K562 (cell line): ENCODE measurements around the gene APPL2. TPM values are rescaled to one million over a fixed set of nuclear protein-coding genes. Genes with fewer than 3 reads are reported as not detected.
"Not testable (repeated sequence)": the region's sequence is repeated elsewhere in the genome, so short reads cannot be mapped to it uniquely, and the experiment has no call there.

ENCODE experiments used
- ATAC-seq: fragments of 200-7000 bp; cut with Tn5 transposase; 3 replicates; pipeline ENCODE4 v1.9.1; 2020; ENCODE audit warnings: moderate library complexity
- BruUV-seq: library from RNA; stranded (reverse); fragments of 400-500 nt; replicated peaks from 2 replicates; lab custom pipeline; 2021; lab: Mats Ljungman, UMichigan
- CTCF ChIA-PET: fragments of 300-600 bp; formaldehyde crosslinking; extraction: SDS; loops from one replicate; lab custom pipeline; 2021; ENCODE audit warnings: low intra/inter-chr PET ratio; lab: Yijun Ruan, JAX
- POLR2A ChIA-PET: fragments of 300-600, 350-650 bp; sonication (Branson Sonifier 250); formaldehyde crosslinking; extraction: SDS; loops from one replicate; lab custom pipeline; 2021; ENCODE audit warnings: antibody characterized with exemption, inconsistent platforms; lab: Yijun Ruan, JAX
- DNase-seq, 4 experiments: peaks; one replicate each; pipeline versions ENCODE4 v3.0.0 to v3.0.0-alpha.2; 2011 to 2018; ENCODE audit warnings: low spot score in 3 of 4, mixed read lengths in 3 of 4; ENCODE audit errors: extremely low read depth in 1 of 4
- FAIRE-seq: peaks from 2 replicates; lab custom pipeline; 2011; peaks lifted over from hg19 to GRCh38; lab: Jason Lieb, UNC
- H2AFZ ChIP-seq: 2 replicates; pipeline ENCODE4 v1.6.0; 2011; ENCODE audit warnings: low read depth, low read length, control low read depth, inconsistent platforms
- H3K27ac ChIP-seq: fragments of 200-600 bp; 3 replicates; pipeline ENCODE4 v1.8.0; 2011; ENCODE audit warnings: low read depth, mild to moderate bottlenecking, control low read depth, inconsistent platforms, low read length, moderate library complexity, mixed read lengths; ENCODE audit errors: extremely low read depth
- H3K27me3 ChIP-seq, 2 experiments: fragments of 300-600 bp in 1 of 2; 2 replicates in 1 of 2; 3 replicates in 1 of 2; pipeline versions ENCODE4 v1.6.0 to v1.8.0; 2011; ENCODE audit warnings: inconsistent platforms in 2 of 2, low read length in 2 of 2, mild to moderate bottlenecking in 1 of 2, mixed read lengths in 1 of 2, moderate library complexity in 1 of 2; ENCODE audit not compliant: control insufficient read depth in 2 of 2, insufficient read depth in 2 of 2
- H3K36me3 ChIP-seq: fragments of 300-600 bp; 3 replicates; pipeline ENCODE4 v1.8.0; 2011; ENCODE audit warnings: mild to moderate bottlenecking, low read length, inconsistent platforms; ENCODE audit not compliant: control insufficient read depth, insufficient read depth
- H3K4me1 ChIP-seq, 2 experiments: fragments of 200-600 bp in 1 of 2; replicated peaks in 1 of 2; 2 replicates in 1 of 2; 3 replicates in 1 of 2; pipeline versions ENCODE4 v1.5.1 to v1.8.0; 2011; ENCODE audit warnings: inconsistent platforms in 2 of 2, low read length in 2 of 2, mild to moderate bottlenecking in 1 of 2, mixed read lengths in 1 of 2, moderate library complexity in 1 of 2; ENCODE audit not compliant: control insufficient read depth in 2 of 2, insufficient read depth in 2 of 2
- H3K4me2 ChIP-seq: 2 replicates; pipeline ENCODE4 v1.6.1; 2011; ENCODE audit warnings: low read length, control low read depth, inconsistent platforms, mixed read lengths; ENCODE audit not compliant: insufficient read depth
- H3K4me3 ChIP-seq: fragments of 200-600 bp; sonication (generic), shearing (Covaris generic); 2 replicates; pipeline ENCODE4 v1.5.1; 2016; ENCODE audit warnings: control low read depth, inconsistent platforms
- H3K79me2 ChIP-seq: fragments of 200-600 bp; 3 replicates; pipeline ENCODE4 v1.8.0; 2011; ENCODE audit warnings: low read length, inconsistent platforms; ENCODE audit not compliant: control insufficient read depth, insufficient read depth
- H3K9ac ChIP-seq, 2 experiments: 2 replicates each; pipeline versions ENCODE4 v1.6.0 to v1.6.1; 2011; ENCODE audit warnings: low read depth in 2 of 2, low read length in 2 of 2, control low read depth in 1 of 2, inconsistent platforms in 1 of 2, mild to moderate bottlenecking in 1 of 2, mixed read lengths in 1 of 2; ENCODE audit not compliant: insufficient read depth in 1 of 2
- H3K9me1 ChIP-seq: one replicate; pipeline ENCODE4 v1.6.0; 2011; ENCODE audit warnings: inconsistent platforms, mild to moderate bottlenecking, low read length, moderate library complexity; ENCODE audit not compliant: control insufficient read depth, insufficient read depth
- H3K9me3 ChIP-seq: replicated peaks from 2 replicates; pipeline ENCODE4 v1.5.1; 2011; ENCODE audit warnings: low read depth, low read length, inconsistent platforms; ENCODE audit not compliant: control insufficient read depth, insufficient read depth
- H4K20me1 ChIP-seq: replicated peaks from 2 replicates; pipeline ENCODE4 v1.6.1; 2011; ENCODE audit warnings: low read length, inconsistent platforms, mixed read lengths; ENCODE audit not compliant: control insufficient read depth, insufficient read depth
- CBX8 ChIP-seq: fragments of 200-600 bp; sonication (generic); IDR thresholded peaks from 2 replicates; pipeline ENCODE4 v1.6.1; 2012; ENCODE audit warnings: borderline replicate concordance, mixed run types, low read depth, mild to moderate bottlenecking, moderate library complexity, mixed read lengths, low read length, control low read depth, inconsistent platforms; ENCODE audit not compliant: poor library complexity, severe bottlenecking; ENCODE audit errors: extremely low read depth
- CLOCK ChIP-seq: fragments of 250-450 bp; sonication (Bioruptor Pico); IDR thresholded peaks from 2 replicates; pipeline ENCODE4 v1.4.0; 2020; ENCODE audit warnings: mild to moderate bottlenecking, moderate library complexity, borderline replicate concordance
- DPF2 ChIP-seq: fragments of 450-650 bp; IDR thresholded peaks from 2 replicates; pipeline ENCODE4 v1.6.1; 2016
- EGR1 ChIP-seq: fragments of 450-650 bp; conservative IDR thresholded peaks from 2 replicates; pipeline ENCODE4 v1.6.1; 2017; ENCODE audit warnings: mild to moderate bottlenecking
- ILF3 ChIP-seq: fragments of 450-650 bp; IDR thresholded peaks from 2 replicates; pipeline ENCODE4 v1.6.1; 2018; ENCODE audit warnings: antibody characterized with exemption, mild to moderate bottlenecking, moderate library complexity, borderline replicate concordance
- LCOR ChIP-seq: sonication (generic); formaldehyde crosslinking; IDR thresholded peaks from 2 replicates; pipeline ENCODE4 v1.8.0; 2022; ENCODE audit warnings: mild to moderate bottlenecking, missing genetic modification reagents
- PKNOX1 ChIP-seq: fragments of 450-650 bp; IDR thresholded peaks from 2 replicates; pipeline ENCODE4 v1.6.1; 2016
- RBM17 ChIP-seq: fragments of 200-400 bp; formaldehyde crosslinking; IDR thresholded peaks from 2 replicates; pipeline ENCODE4 v1.6.1; 2017; ENCODE audit warnings: low read depth, mild to moderate bottlenecking, low read length, borderline replicate concordance
- WHSC1 ChIP-seq: IDR thresholded peaks from one replicate; pipeline ENCODE4 v1.6.1; 2012; ENCODE audit warnings: low read length, control low read depth, inconsistent platforms
- WGBS: fragments of 100-300 bp; shearing (Covaris generic); methylation state at CpG from one replicate; pipeline ENCODE4 v1.1.6; 2016; ENCODE audit warnings: low coverage, mixed read lengths; ENCODE audit not compliant: insufficient coverage; ENCODE audit errors: missing lambda C conversion rate; 5-methylcytosine and 5-hydroxymethylcytosine counted together
- in situ Hi-C: fragments of 300-500 bp; cut with MboI; formaldehyde crosslinking; loops from 4 replicates; pipeline ENCODE4 v1.15.0; 2018; ENCODE audit warnings: inconsistent platforms, mixed read lengths
- intact Hi-C: fragments of 100-400 bp; cut with micrococcal nuclease; formaldehyde crosslinking; loops from 2 replicates; pipeline ENCODE4 v1.14.2; 2022
- polyA plus RNA-seq, 8 experiments: library from polyadenylated mRNA; depleted of rRNA in 4 of 8; stranded (reverse) in 5 of 8; unstranded in 3 of 8; fragments of >200 nt; fragmentation: Nextera tagmentation in 2 of 8; fragmentation: Illumina TruSeq in 1 of 8; extraction: Ambion mirVana in 2 of 8; extraction: Trizol in 1 of 8; gene quantifications; 2 replicates each; pipeline versions ENCODE4 v1.2.1 to v1.2.3, GENCODE V29; 2011 to 2014; ENCODE audit warnings: inconsistent platforms in 1 of 8, missing spikeins in 1 of 8
- total RNA-seq, 7 experiments: library from RNA; depleted of rRNA in 6 of 7; stranded (reverse); fragments of >200 nt in 6 of 7; fragmentation: Illumina TruSeq in 2 of 7; extraction: Trizol in 2 of 7; gene quantifications; 2 replicates each; pipeline versions ENCODE4 v1.2.1 to v1.2.3, GENCODE V29; 2011 to 2021; ENCODE audit warnings: low replicate concordance in 1 of 7

Gene APPL2
- total and polyA plus RNA-seq, 9 of the 15 experiments (the other 6 are each of a cell fraction or from before 2014, with no cell fraction given) = 2.1 to 14.4 (median 8.2) TPM

- H3K9me1 ChIP-seq, H3K27ac ChIP-seq, H2AFZ ChIP-seq, H3K4me1 ChIP-seq, H3K79me2 ChIP-seq, FAIRE-seq, H3K4me2 ChIP-seq, DNase-seq, H3K27me3 ChIP-seq, H3K36me3 ChIP-seq, BruUV-seq, H3K9me3 ChIP-seq, H4K20me1 ChIP-seq, H3K9ac ChIP-seq, CTCF ChIA-PET, intact Hi-C loops, ATAC-seq, in situ Hi-C loops, H3K4me3 ChIP-seq: not testable (repeated sequence)
- TF ChIP-seq EGR1 = peak; percentile 26; the same call in 1 of the 2 replicates
- POLR2A ChIA-PET = interaction anchor here (0.6 kb wide), 1 partner anchor 866 kb away, joined by 3 read pairs; no protein-coding TSS in a partner anchor
- 6% methylated on average over 16 of the region's 20 CpGs for WGBS
These were observed 9.9 kb upstream of the APPL2 start for GRCh38 chr12:105245776-105246427.

- Histone ChIP-seq H3K4me2 (no peak overlapping the region), H3K4me3 (no peak overlapping the region), H3K27ac (no peak overlapping the region), H3K9me1 (no peaks in the 10 kb centered on the region), H3K27me3 (no peaks in the 10 kb centered on the region), H3K79me2 (no peaks in the 10 kb centered on the region), H3K9me3 (no peaks in the 10 kb centered on the region; the same call in 1 of the 2 replicates), H3K4me1 (no peaks in the 10 kb centered on the region), H2AFZ (no peak overlapping the region), H3K36me3 (no peaks in the 10 kb centered on the region), H3K9ac (no peak overlapping the region), H4K20me1 (no peaks in the 10 kb centered on the region)
- FAIRE-seq (no peak), ATAC-seq (no peak), DNase-seq (no peak)
- TF ChIP-seq CLOCK (CRISPR knock-in tag) (no peak), DPF2 (no peak), PKNOX1 (no peak), WHSC1 (no peak), CBX8 (no peak), RBM17 (no peak), LCOR (CRISPR knock-in tag) (no peak), ILF3 (no peak)
- WGBS = 12% methylated on average over 4 of the region's 4 CpGs
- no TSS peak for BruUV-seq
- in situ Hi-C loops (no loop called here), intact Hi-C loops (no loop called here)
- ChIA-PET POLR2A (interaction anchor here (0.7 kb wide), 1 partner anchor 17 kb away, joined by 3 read pairs; no protein-coding TSS in a partner anchor), CTCF (no interaction called here)
These were observed 9.3 kb upstream of the APPL2 start for GRCh38 chr12:105245291-105245690.
